ENCODE results near the gene PYGB.

PYGB gene

GRCh38 chr20:25306991-25307903 lies 59.4 kb downstream of the PYGB start (continued):
- TF ChIP-seq ZBTB1 (tag by site-specific recombination; IDR thresholded peaks at IDR 0.05), result no peak
- no peak for TF ChIP-seq ZNF292 (tag by site-specific recombination; IDR thresholded peaks at IDR 0.05; ENCODE audit: borderline replicate concordance, low read depth)
- TF ChIP-seq ZNF777 (tag by site-specific recombination; IDR thresholded peaks at IDR 0.05; ENCODE audit: borderline replicate concordance), result no peak
- no peak for TF ChIP-seq ZNF529 (tag by site-specific recombination; IDR thresholded peaks at IDR 0.05; ENCODE audit: insufficient replicate concordance)
- no peak for TF ChIP-seq RBAK (tag by site-specific recombination; IDR thresholded peaks at IDR 0.05)
- no peak for TF ChIP-seq ZNF560 (tag by site-specific recombination; IDR thresholded peaks at IDR 0.05; ENCODE audit: borderline replicate concordance)
- TF ChIP-seq ZNF514 (tag by site-specific recombination; IDR thresholded peaks at IDR 0.05), result no peak
- TF ChIP-seq ZNF341 (tag by site-specific recombination; IDR thresholded peaks at IDR 0.05; ENCODE audit: low read depth), result no peak

DNA sequence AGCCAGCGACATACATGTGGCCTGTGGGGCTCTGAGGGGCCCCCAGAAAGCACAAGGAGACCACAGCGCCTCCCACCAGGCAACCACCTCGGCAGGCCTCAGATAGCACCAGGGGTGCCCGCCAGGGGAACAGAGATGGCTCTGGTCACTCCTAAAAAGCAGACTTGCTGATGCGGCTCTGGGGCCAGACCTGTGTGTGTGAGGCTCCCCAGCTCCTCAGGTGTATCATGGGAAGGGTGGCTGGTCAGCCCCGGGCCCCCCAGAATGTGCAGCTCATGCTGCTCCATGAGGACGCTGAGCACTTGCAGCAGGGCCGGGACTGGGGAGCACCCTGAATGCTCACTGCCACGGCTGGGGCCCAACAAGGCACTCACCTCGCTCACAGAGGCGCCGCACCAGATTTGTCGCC lies 60.2 kb downstream of the PYGB start:
- POLR2A ChIA-PET, result no interaction called here
- no peaks in the 10 kb centered on the region for H3K9me3 ChIP-seq (ENCODE audit: control insufficient read depth, insufficient read depth, low read depth, low read length)
- H3K4me1 ChIP-seq (ENCODE audit: control insufficient read depth, insufficient read depth, low read length), result peaks cover 7% of the 10 kb centered on the region
- CTCF ChIA-PET, result interaction anchor here (0.6 to 1.0 kb wide), 3 partner anchors 8 to 310 kb away, joined by 3 to 5 read pairs (median 4); no protein-coding TSS in a partner anchor
- peaks cover 9 to 27% of the 10 kb centered on the region in 2 experiments; a peak in 2 of 3 replicates for H3K36me3 ChIP-seq (ENCODE audit: control insufficient read depth in 2 of 2, insufficient read depth in 1 of 2, low read length in 2 of 2)
- TF ChIP-seq, protein P1, sequence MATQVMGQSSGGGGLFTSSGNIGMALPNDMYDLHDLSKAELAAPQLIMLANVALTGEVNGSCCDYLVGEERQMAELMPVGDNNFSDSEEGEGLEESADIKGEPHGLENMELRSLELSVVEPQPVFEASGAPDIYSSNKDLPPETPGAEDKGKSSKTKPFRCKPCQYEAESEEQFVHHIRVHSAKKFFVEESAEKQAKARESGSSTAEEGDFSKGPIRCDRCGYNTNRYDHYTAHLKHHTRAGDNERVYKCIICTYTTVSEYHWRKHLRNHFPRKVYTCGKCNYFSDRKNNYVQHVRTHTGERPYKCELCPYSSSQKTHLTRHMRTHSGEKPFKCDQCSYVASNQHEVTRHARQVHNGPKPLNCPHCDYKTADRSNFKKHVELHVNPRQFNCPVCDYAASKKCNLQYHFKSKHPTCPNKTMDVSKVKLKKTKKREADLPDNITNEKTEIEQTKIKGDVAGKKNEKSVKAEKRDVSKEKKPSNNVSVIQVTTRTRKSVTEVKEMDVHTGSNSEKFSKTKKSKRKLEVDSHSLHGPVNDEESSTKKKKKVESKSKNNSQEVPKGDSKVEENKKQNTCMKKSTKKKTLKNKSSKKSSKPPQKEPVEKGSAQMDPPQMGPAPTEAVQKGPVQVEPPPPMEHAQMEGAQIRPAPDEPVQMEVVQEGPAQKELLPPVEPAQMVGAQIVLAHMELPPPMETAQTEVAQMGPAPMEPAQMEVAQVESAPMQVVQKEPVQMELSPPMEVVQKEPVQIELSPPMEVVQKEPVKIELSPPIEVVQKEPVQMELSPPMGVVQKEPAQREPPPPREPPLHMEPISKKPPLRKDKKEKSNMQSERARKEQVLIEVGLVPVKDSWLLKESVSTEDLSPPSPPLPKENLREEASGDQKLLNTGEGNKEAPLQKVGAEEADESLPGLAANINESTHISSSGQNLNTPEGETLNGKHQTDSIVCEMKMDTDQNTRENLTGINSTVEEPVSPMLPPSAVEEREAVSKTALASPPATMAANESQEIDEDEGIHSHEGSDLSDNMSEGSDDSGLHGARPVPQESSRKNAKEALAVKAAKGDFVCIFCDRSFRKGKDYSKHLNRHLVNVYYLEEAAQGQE (tag by site-specific recombination; IDR thresholded peaks at IDR 0.05), result no peak
- TF ChIP-seq, protein P2, sequence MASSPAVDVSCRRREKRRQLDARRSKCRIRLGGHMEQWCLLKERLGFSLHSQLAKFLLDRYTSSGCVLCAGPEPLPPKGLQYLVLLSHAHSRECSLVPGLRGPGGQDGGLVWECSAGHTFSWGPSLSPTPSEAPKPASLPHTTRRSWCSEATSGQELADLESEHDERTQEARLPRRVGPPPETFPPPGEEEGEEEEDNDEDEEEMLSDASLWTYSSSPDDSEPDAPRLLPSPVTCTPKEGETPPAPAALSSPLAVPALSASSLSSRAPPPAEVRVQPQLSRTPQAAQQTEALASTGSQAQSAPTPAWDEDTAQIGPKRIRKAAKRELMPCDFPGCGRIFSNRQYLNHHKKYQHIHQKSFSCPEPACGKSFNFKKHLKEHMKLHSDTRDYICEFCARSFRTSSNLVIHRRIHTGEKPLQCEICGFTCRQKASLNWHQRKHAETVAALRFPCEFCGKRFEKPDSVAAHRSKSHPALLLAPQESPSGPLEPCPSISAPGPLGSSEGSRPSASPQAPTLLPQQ (tag by site-specific recombination; IDR thresholded peaks at IDR 0.05), result no peak
- no peak overlapping the region for H3K27ac ChIP-seq (ENCODE audit: extremely low read depth, low read depth, low read length)
- H3K4me3 ChIP-seq (ENCODE audit: low read depth, low read length), result no peak overlapping the region

DNA sequence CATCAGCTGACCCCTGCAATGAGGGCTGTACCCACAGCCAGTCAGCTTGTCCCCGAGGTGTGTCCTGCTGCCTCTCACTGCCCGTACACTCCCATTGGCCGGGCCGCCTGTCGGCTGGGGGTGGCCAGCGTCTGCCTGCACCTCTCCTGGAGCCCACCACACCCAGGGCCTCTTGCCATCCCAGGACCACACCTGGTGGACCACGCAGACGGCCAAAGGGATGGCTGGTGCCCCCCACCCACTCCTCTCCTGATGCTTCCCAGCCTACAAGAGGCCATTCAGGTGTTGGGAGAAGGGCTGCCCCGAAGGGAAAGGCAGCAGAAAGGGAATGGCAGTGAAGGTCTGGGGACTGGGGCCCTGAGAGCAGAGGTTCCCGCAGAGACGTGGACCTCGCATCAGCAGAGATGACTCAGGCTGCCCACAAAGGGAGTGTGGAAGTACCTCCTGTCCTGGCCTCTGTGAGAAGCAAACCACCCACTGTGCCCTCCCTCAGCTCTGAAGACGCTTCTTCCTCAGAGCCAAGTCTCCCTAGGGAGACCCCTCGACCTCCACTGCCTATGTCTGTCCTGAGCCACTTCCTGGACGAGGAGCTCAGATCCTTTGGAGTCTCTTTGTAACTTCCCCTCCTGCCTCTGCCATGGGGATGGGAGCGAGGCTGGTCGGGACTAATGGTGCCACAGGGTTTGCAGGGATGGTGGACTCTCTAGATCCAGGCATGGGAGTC lies 60.9 kb downstream of the PYGB start:
- TF ChIP-seq ZNF658 (tag by site-specific recombination; IDR thresholded peaks at IDR 0.05) (no peak), GLIS1 (tag by site-specific recombination; IDR thresholded peaks at IDR 0.05) (peak; percentile 68; the same call in 1 of the 2 replicates), ZNF792 (tag by site-specific recombination; IDR thresholded peaks at IDR 0.05) (no peak), MYNN (tag by site-specific recombination; IDR thresholded peaks at IDR 0.05; ENCODE audit: borderline replicate concordance) (no peak), ZIC2 (tag by site-specific recombination; IDR thresholded peaks at IDR 0.05) (peak; percentile 63; the same call in 1 of the 2 replicates), PRDM1 (tag by site-specific recombination; IDR thresholded peaks at IDR 0.05) (peak; percentile 46; the same call in 1 of the 2 replicates), ZFHX2 (tag by site-specific recombination; conservative IDR thresholded peaks at IDR 0.05) (0 out of 2 replicates have a peak, but pooled peaks have one; percentile 9), GLIS2 (tag by site-specific recombination; IDR thresholded peaks at IDR 0.05) (peak; percentile 35; the same call in 1 of the 2 replicates), ZNF747 (tag by site-specific recombination; IDR thresholded peaks at IDR 0.05) (no peak)
- CTCF ChIA-PET, result interaction anchor here (0.6 to 1.8 kb wide), 2 partner anchors 13 to 90 kb away, joined by 4 to 8 read pairs; no protein-coding TSS in a partner anchor
- POLR2A ChIA-PET, result no interaction called here
- Histone ChIP-seq H3K9me3 (ENCODE audit: control insufficient read depth, insufficient read depth, low read depth, low read length) (no peaks in the 10 kb centered on the region), H3K4me1 (ENCODE audit: control insufficient read depth, insufficient read depth, low read length) (peaks cover 7% of the 10 kb centered on the region), H3K36me3 (ENCODE audit: control insufficient read depth in 2 of 2, insufficient read depth in 1 of 2, low read length in 2 of 2) (peaks cover 9 to 25% of the 10 kb centered on the region in 2 experiments; a peak in 2 of 3 replicates), H3K4me3 (ENCODE audit: low read depth, low read length) (no peak overlapping the region), H3K27ac (ENCODE audit: extremely low read depth, low read depth, low read length) (no peak overlapping the region)
